A549 (cell line): ENCODE measurements around the gene CCDC9. TPM values are rescaled to one million over a fixed set of nuclear protein-coding genes. Genes with fewer than 3 reads are reported as not detected.
"Not testable (repeated sequence)": the region's sequence is repeated elsewhere in the genome, so short reads cannot be mapped to it uniquely, and the experiment has no call there.

Experiments used
- ATAC-seq, 2 experiments: fragments of 200-7000 bp in 1 of 2; fragments of >200 bp in 1 of 2; cut with Nextera tagmentation in 1 of 2; cut with Tn5 transposase in 1 of 2; 3 replicates each; pipeline versions ENCODE4 v1.8.0 to v1.9.1; 2018 to 2020; ENCODE audit warnings: mild to moderate bottlenecking in 1 of 2, moderate library complexity in 1 of 2
- CTCF ChIA-PET: fragments of 300-600 bp; sonication (Branson Sonifier 250); formaldehyde crosslinking; extraction: SDS; loops from one replicate; lab custom pipeline; 2021; ENCODE audit warnings: antibody characterized with exemption, inconsistent platforms; lab: Yijun Ruan, JAX
- POLR2A ChIA-PET: fragments of 350-600 bp; formaldehyde crosslinking; extraction: SDS; loops from one replicate; lab custom pipeline; 2021; ENCODE audit warnings: antibody characterized with exemption, inconsistent platforms; lab: Yijun Ruan, JAX
- DNase-seq, 2 experiments: peaks; one replicate each; pipeline versions ENCODE4 v3.0.0 to v3.0.0-alpha.2; 2011 to 2016; ENCODE audit warnings: low read depth in 1 of 2, low spot score in 1 of 2
- FAIRE-seq: peaks from 2 replicates; lab custom pipeline; 2011; peaks lifted over from hg19 to GRCh38; lab: Jason Lieb, UNC
- H3K27ac ChIP-seq, 2 experiments: fragments of >200 bp; sonication (Bioruptor Twin); formaldehyde crosslinking; 3 replicates each; pipeline ENCODE4 v1.5.1; 2016 to 2017
- H3K4me1 ChIP-seq: fragments of >200 bp; sonication (Bioruptor Twin); formaldehyde crosslinking; 3 replicates; pipeline ENCODE4 v1.6.1; 2016
- H3K4me2 ChIP-seq: fragments of >200 bp; sonication (Bioruptor Twin); formaldehyde crosslinking; 3 replicates; pipeline ENCODE4 v1.6.1; 2016
- H3K4me3 ChIP-seq: fragments of >200 bp; sonication (Bioruptor Twin); formaldehyde crosslinking; 3 replicates; pipeline ENCODE4 v1.5.1; 2016
- H3K9me3 ChIP-seq: fragments of >200 bp; sonication (Bioruptor Twin); formaldehyde crosslinking; 3 replicates; pipeline ENCODE4 v1.6.1; 2016
- CBX2 ChIP-seq: fragments of 200-600 bp; sonication (generic); IDR thresholded peaks from 2 replicates; pipeline ENCODE4 v1.6.1; 2016; ENCODE audit warnings: low read depth, mild to moderate bottlenecking, borderline replicate concordance
- CHD4 ChIP-seq: fragments of 200-600 bp; sonication (generic); IDR thresholded peaks from 2 replicates; pipeline ENCODE4 v1.6.1; 2016; ENCODE audit warnings: antibody characterized with exemption, mild to moderate bottlenecking, borderline replicate concordance
- CTCF ChIP-seq: fragments of >200 bp; sonication (Bioruptor Twin); formaldehyde crosslinking; IDR thresholded peaks from 3 replicates; pipeline ENCODE4 v1.5.1; 2016
- ESRRA ChIP-seq: fragments of 150-350 bp; IDR thresholded peaks from 2 replicates; pipeline ENCODE4 v1.6.1; 2014; ENCODE audit warnings: mild to moderate bottlenecking, low read length, borderline replicate concordance
- HDAC2 ChIP-seq: fragments of 200-600 bp; sonication (generic); IDR thresholded peaks from 2 replicates; pipeline ENCODE4 v1.6.1; 2016
- HEYL ChIP-seq: fragments of 250-450 bp; sonication (Bioruptor Pico); IDR thresholded peaks from 2 replicates; pipeline ENCODE4 v1.8.0; 2021; ENCODE audit warnings: mild to moderate bottlenecking, moderate library complexity
- JUN ChIP-seq, 2 experiments: fragments of >200 bp; sonication (Bioruptor Twin); formaldehyde crosslinking; IDR thresholded peaks; 2 replicates in 1 of 2; 3 replicates in 1 of 2; pipeline ENCODE4 v1.6.1; 2016 to 2017
- JUNB ChIP-seq: fragments of >200 bp; sonication (Bioruptor Twin); formaldehyde crosslinking; IDR thresholded peaks from 2 replicates; pipeline ENCODE4 v1.6.1; 2016
- MAFK ChIP-seq: fragments of 450-650 bp; IDR thresholded peaks from 2 replicates; pipeline ENCODE4 v1.6.1; 2014; ENCODE audit not compliant: partially characterized antibody
- NPAS2 ChIP-seq: fragments of 250-450 bp; sonication (Bioruptor Pico); IDR thresholded peaks from 2 replicates; pipeline ENCODE4 v1.8.0; 2022; ENCODE audit warnings: mild to moderate bottlenecking, moderate library complexity, borderline replicate concordance
- NR3C1 ChIP-seq: fragments of >200 bp; sonication (Bioruptor Twin); formaldehyde crosslinking; IDR thresholded peaks from 3 replicates; pipeline ENCODE4 v1.6.1; 2017
- RAD21 ChIP-seq, 2 experiments: fragments of >200 bp in 1 of 2; sonication (Bioruptor Twin) in 1 of 2; formaldehyde crosslinking in 1 of 2; IDR thresholded peaks in 1 of 2; conservative IDR thresholded peaks in 1 of 2; 2 replicates in 1 of 2; 3 replicates in 1 of 2; pipeline ENCODE4 v1.6.1; 2012 to 2018; ENCODE audit warnings: inconsistent platforms in 1 of 2
- RARB ChIP-seq: fragments of 250-450 bp; sonication (Bioruptor Pico); IDR thresholded peaks from 2 replicates; pipeline ENCODE4 v1.8.0; 2021; ENCODE audit warnings: mild to moderate bottlenecking, moderate library complexity
- RCOR1 ChIP-seq: fragments of 150-350 bp; IDR thresholded peaks from 2 replicates; pipeline ENCODE4 v1.6.1; 2014; ENCODE audit warnings: antibody characterized with exemption, low read length, low read depth
- RNF2 ChIP-seq: fragments of 200-600 bp; sonication (generic); IDR thresholded peaks from 2 replicates; pipeline ENCODE4 v1.6.1; 2016; ENCODE audit warnings: low read depth, mild to moderate bottlenecking, antibody characterized with exemption, moderate library complexity, borderline replicate concordance
- SMC3 ChIP-seq: fragments of >200 bp; sonication (Bioruptor Twin); formaldehyde crosslinking; IDR thresholded peaks from 3 replicates; pipeline ENCODE4 v1.6.1; 2018; ENCODE audit warnings: inconsistent platforms
- TP53 ChIP-seq: fragments of 250-450 bp; sonication (Bioruptor Pico); IDR thresholded peaks from 2 replicates; pipeline ENCODE4 v1.5.0; 2021; ENCODE audit warnings: mild to moderate bottlenecking, moderate library complexity
- ZFP36 ChIP-seq: fragments of 450-650 bp; IDR thresholded peaks from 2 replicates; pipeline ENCODE4 v1.6.1; 2014; ENCODE audit warnings: borderline replicate concordance; ENCODE audit not compliant: partially characterized antibody
- ZSCAN20 ChIP-seq: fragments of 250-450 bp; sonication (Bioruptor Pico); IDR thresholded peaks from 2 replicates; pipeline ENCODE4 v1.8.0; 2022; ENCODE audit warnings: mild to moderate bottlenecking, moderate library complexity
- WGBS: methylation state at CpG from one replicate; pipeline ENCODE4 v1.1.6; 2017; ENCODE audit errors: missing lambda C conversion rate; 5-methylcytosine and 5-hydroxymethylcytosine counted together
- polyA plus RNA-seq, 4 experiments: library from polyadenylated mRNA; depleted of rRNA in 3 of 4; stranded (reverse); fragments of >200 nt; fragmentation: RNase III in 1 of 4; extraction: RNeasy Plus Mini Kit Qiagen cat#74134 plus additional on column Dnase treatment in 1 of 4; gene quantifications; 2 replicates in 3 of 4; 3 replicates in 1 of 4; pipeline ENCODE4 v1.2.3, GENCODE V29; 2011 to 2017
- TF ChIP-seq, protein P1 (sequence below): IDR thresholded peaks from 2 replicates; pipeline ENCODE4 v1.6.1; 2012
- TF ChIP-seq, protein P2 (sequence below): fragments of >200 bp; sonication (Bioruptor Twin); formaldehyde crosslinking; IDR thresholded peaks from 2 replicates; pipeline ENCODE4 v1.6.1; 2016
- TF ChIP-seq, protein P3 (sequence below): fragments of 150-350 bp; IDR thresholded peaks from 2 replicates; pipeline ENCODE4 v1.6.1; 2014; ENCODE audit warnings: low read depth, mild to moderate bottlenecking, low read length
- TF ChIP-seq, protein P4 (sequence below): fragments of 250-450 bp; sonication (Bioruptor Pico); IDR thresholded peaks from 2 replicates; pipeline ENCODE4 v1.5.0; 2020; ENCODE audit warnings: low read depth, mild to moderate bottlenecking, moderate library complexity

CCDC9 gene
- polyA plus RNA-seq, 2 of the 4 experiments (the other 2 are of a cell fraction), result 9.4 to 24.6 TPM

DNA sequence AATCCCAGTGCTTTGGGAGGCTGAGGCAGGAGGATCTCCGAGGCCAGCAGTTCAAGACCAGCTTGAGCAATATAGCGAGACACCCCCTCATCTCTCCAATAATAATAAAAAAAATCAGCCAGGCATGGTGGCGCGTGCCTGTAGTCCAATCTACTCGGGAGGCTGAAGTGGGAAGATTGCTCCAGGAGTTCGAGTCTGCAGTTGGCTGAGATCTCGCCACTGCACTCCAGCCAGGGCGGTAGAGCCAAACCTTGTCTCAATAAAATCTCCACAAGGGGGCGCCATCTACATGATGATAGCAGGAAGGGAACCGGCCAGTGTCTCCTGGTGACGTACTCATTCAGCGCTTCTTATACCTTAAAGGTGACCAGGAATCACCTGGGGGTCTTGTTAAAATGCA is 39.7 kb downstream of the CCDC9 start:
- peak; percentile 65 for FAIRE-seq
- POLR2A ChIA-PET, result no interaction called here

GRCh38 chr19:47300867-47301266 is 44.5 kb downstream of the CCDC9 start:
- 89% methylated on average over 14 of the region's 14 CpGs for WGBS
- POLR2A ChIA-PET, H3K4me2 ChIP-seq, H3K9me3 ChIP-seq, H3K4me3 ChIP-seq, H3K4me1 ChIP-seq, FAIRE-seq, ATAC-seq, DNase-seq: not testable (repeated sequence)
- CTCF ChIA-PET, result interaction anchor here (0.9 to 14.7 kb wide), 7 partner anchors 8 to 397 kb away, joined by 3 to 198 read pairs (median 4); partner anchors contain the start of genes C5AR1, DHX34 and INAFM1
- H3K27ac ChIP-seq, result 0 out of 6 replicates have a peak overlapping the region, but pooled peaks of 1 of the 2 experiments have one; percentile 8

More for the DNA sequence above, 39.7 kb downstream of the CCDC9 start:
- peak overlapping the region; percentile 44 to 59; a peak in 4 of 6 replicates for H3K27ac ChIP-seq
- no peak overlapping the region for H3K4me3 ChIP-seq
- CTCF ChIA-PET, result interaction anchor here (0.6 to 14.7 kb wide), 45 partner anchors 8 to 486 kb away, joined by 3 to 198 read pairs (median 5); partner anchors contain the start of genes C5AR1, DHX34 and INAFM1
- no peak overlapping the region for H3K4me2 ChIP-seq
- 12% methylated on average over 12 of the region's 12 CpGs for WGBS
- ATAC-seq (peak; percentile 95 to 99), DNase-seq (peak; percentile 88)
- peaks cover 5% of the 10 kb centered on the region; the same call in 1 of the 3 replicates for H3K4me1 ChIP-seq
- H3K9me3 ChIP-seq, result no peaks in the 10 kb centered on the region
- TF ChIP-seq RARB (CRISPR knock-in tag) (no peak), ZSCAN20 (CRISPR knock-in tag) (no peak), RAD21 (conservative IDR thresholded peaks at IDR 0.05 in 1 of 2, IDR thresholded peaks at IDR 0.05 in 1 of 2) (peak; percentile 97 to 99), CHD4 (no peak), HEYL (CRISPR knock-in tag) (no peak), RNF2 (no peak), ESRRA (no peak), CTCF (peak; percentile 98), ZFP36 (no peak), JUNB (no peak), MAFK (no peak), HDAC2 (no peak), RCOR1 (no peak), JUN (IDR thresholded peaks at IDR 0.05) (no peak), NR3C1 (no peak), TP53 (no peak), SMC3 (peak; percentile 96)
- TF ChIP-seq, protein P1, sequence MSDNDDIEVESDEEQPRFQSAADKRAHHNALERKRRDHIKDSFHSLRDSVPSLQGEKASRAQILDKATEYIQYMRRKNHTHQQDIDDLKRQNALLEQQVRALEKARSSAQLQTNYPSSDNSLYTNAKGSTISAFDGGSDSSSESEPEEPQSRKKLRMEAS, result no peak
- TF ChIP-seq, protein P2, sequence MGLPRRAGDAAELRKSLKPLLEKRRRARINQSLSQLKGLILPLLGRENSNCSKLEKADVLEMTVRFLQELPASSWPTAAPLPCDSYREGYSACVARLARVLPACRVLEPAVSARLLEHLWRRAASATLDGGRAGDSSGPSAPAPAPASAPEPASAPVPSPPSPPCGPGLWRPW, result no peak

- Histone ChIP-seq H3K4me1 (peaks cover 12% of the 10 kb centered on the region), H3K4me2 (no peak overlapping the region), H3K9me3 (no peaks in the 10 kb centered on the region), H3K4me3 (no peak overlapping the region), H3K27ac (no peak overlapping the region)
- CTCF ChIA-PET, result interaction anchor here (0.8 to 12.7 kb wide), 7 partner anchors 10 to 134 kb away, joined by 3 to 160 read pairs (median 39); partner anchors contain the start of genes DHX34 and INAFM1
- TF ChIP-seq NR3C1 (no peak), HDAC2 (no peak), JUNB (no peak), CBX2 (no peak), NPAS2 (CRISPR knock-in tag) (no peak), MAFK (no peak)
- TF ChIP-seq, protein P3, sequence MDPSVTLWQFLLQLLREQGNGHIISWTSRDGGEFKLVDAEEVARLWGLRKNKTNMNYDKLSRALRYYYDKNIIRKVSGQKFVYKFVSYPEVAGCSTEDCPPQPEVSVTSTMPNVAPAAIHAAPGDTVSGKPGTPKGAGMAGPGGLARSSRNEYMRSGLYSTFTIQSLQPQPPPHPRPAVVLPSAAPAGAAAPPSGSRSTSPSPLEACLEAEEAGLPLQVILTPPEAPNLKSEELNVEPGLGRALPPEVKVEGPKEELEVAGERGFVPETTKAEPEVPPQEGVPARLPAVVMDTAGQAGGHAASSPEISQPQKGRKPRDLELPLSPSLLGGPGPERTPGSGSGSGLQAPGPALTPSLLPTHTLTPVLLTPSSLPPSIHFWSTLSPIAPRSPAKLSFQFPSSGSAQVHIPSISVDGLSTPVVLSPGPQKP, result no peak
- TF ChIP-seq, protein P4, sequence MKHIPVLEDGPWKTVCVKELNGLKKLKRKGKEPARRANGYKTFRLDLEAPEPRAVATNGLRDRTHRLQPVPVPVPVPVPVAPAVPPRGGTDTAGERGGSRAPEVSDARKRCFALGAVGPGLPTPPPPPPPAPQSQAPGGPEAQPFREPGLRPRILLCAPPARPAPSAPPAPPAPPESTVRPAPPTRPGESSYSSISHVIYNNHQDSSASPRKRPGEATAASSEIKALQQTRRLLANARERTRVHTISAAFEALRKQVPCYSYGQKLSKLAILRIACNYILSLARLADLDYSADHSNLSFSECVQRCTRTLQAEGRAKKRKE, result no peak
- WGBS, result 89% methylated on average over 10 of the region's 10 CpGs
- no peak for DNase-seq
- FAIRE-seq, result no peak
- POLR2A ChIA-PET, result no interaction called here
- no peak for ATAC-seq
Observed at GRCh38 chr19:47302249-47302648, 45.9 kb downstream of the CCDC9 start.
